Peyer's patch (tissue), 4 donors: ENCODE results near the gene MPPED1.

Experiments
- POLR2A ChIP-seq, 2 donors: fragments of 450-650 bp; IDR thresholded peaks; one replicate each; pipeline ENCODE4 v1.5.1; 2017; ENCODE audit warnings: antibody characterized with exemption in 2 of 2, mild to moderate bottlenecking in 2 of 2, moderate library complexity in 2 of 2
- TF ChIP-seq, protein P1 (sequence below), 6 experiments: fragments of 450-650 bp in 4 of 6; fragments of 200-600 bp in 2 of 6; sonication (generic) in 1 of 6; IDR thresholded peaks; one replicate each; pipeline ENCODE4 v1.5.1; 2017 to 2019; ENCODE audit warnings: antibody characterized with exemption in 6 of 6, mild to moderate bottlenecking in 3 of 6, moderate library complexity in 1 of 6

DNA sequence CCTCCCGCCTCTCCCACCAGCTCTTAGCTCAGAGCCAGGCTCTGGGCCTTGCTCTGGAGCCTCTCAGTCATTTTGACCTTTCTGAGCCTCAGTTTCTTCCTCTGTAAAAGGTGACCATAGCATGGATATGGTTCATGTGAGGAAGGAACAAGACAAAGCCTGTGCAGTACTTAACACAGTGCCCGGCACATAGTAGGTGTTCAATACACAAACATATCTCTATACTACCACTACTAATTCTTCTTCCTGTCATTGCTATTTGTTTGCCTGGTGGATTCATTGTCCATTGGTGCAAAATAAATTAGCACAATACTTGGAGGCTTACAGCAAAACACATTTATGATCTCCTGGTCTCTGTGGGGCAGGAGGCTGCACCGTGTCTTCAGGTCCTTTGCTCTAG is 21.6 kb upstream of the MPPED1 start:
- TF ChIP-seq, protein P1, sequence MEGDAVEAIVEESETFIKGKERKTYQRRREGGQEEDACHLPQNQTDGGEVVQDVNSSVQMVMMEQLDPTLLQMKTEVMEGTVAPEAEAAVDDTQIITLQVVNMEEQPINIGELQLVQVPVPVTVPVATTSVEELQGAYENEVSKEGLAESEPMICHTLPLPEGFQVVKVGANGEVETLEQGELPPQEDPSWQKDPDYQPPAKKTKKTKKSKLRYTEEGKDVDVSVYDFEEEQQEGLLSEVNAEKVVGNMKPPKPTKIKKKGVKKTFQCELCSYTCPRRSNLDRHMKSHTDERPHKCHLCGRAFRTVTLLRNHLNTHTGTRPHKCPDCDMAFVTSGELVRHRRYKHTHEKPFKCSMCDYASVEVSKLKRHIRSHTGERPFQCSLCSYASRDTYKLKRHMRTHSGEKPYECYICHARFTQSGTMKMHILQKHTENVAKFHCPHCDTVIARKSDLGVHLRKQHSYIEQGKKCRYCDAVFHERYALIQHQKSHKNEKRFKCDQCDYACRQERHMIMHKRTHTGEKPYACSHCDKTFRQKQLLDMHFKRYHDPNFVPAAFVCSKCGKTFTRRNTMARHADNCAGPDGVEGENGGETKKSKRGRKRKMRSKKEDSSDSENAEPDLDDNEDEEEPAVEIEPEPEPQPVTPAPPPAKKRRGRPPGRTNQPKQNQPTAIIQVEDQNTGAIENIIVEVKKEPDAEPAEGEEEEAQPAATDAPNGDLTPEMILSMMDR (IDR thresholded peaks at IDR 0.05), result no peak
- TF ChIP-seq POLR2A (IDR thresholded peaks at IDR 0.05), result no peak
